Trophoblast cell (in vitro differentiated cells and primary cell): ENCODE data around the gene KIF26B.

ENCODE experiments used
- DNase-seq, 2 donors: peaks; one replicate each; pipeline ENCODE4 v3.0.0-alpha.2; 2016
- H2AFZ ChIP-seq: 2 replicates; pipeline ENCODE4 v1.6.1; 2013; ENCODE audit warnings: low read length, moderate library complexity, mild to moderate bottlenecking; ENCODE audit not compliant: insufficient read depth, poor library complexity
- H2AK5ac ChIP-seq: 2 replicates; pipeline ENCODE4 v1.6.1; 2013; ENCODE audit warnings: mild to moderate bottlenecking, low read length
- H2BK120ac ChIP-seq: 2 replicates; pipeline ENCODE4 v1.6.1; 2013; ENCODE audit warnings: low read length, mild to moderate bottlenecking, moderate library complexity; ENCODE audit not compliant: insufficient read depth, poor library complexity
- H2BK12ac ChIP-seq: 2 replicates; pipeline ENCODE4 v1.6.1; 2013; ENCODE audit warnings: mild to moderate bottlenecking, low read length, moderate library complexity
- H2BK5ac ChIP-seq: 2 replicates; pipeline ENCODE4 v1.6.1; 2013; ENCODE audit warnings: low read length, low read depth, moderate library complexity, mild to moderate bottlenecking; ENCODE audit not compliant: poor library complexity
- H3K14ac ChIP-seq: 2 replicates; pipeline ENCODE4 v1.6.1; 2013; ENCODE audit warnings: mild to moderate bottlenecking, low read length
- H3K18ac ChIP-seq: 2 replicates; pipeline ENCODE4 v1.6.1; 2013; ENCODE audit warnings: mild to moderate bottlenecking, low read length
- H3K23ac ChIP-seq: 2 replicates; pipeline ENCODE4 v1.6.1; 2013; ENCODE audit warnings: low read length
- H3K27ac ChIP-seq: 2 replicates; pipeline ENCODE4 v1.5.1; 2013; ENCODE audit warnings: low read depth, mild to moderate bottlenecking, inconsistent platforms, low read length, moderate library complexity
- H3K27me3 ChIP-seq: 2 replicates; pipeline ENCODE4 v1.6.1; 2013; ENCODE audit warnings: inconsistent platforms, mild to moderate bottlenecking, low read length, moderate library complexity; ENCODE audit not compliant: insufficient read depth
- H3K36me3 ChIP-seq, 2 experiments: 1 replicate in 1 of 2; 2 replicates in 1 of 2; pipeline ENCODE4 v1.6.1; 2013; ENCODE audit warnings: low read length in 2 of 2, mild to moderate bottlenecking in 2 of 2, moderate library complexity in 1 of 2; ENCODE audit not compliant: insufficient read depth in 2 of 2, control insufficient read depth in 1 of 2
- H3K4ac ChIP-seq: 2 replicates; pipeline ENCODE4 v1.6.1; 2013; ENCODE audit warnings: low read depth, mild to moderate bottlenecking, low read length, moderate library complexity
- H3K4me1 ChIP-seq, 2 experiments: 1 replicate in 1 of 2; 2 replicates in 1 of 2; pipeline ENCODE4 v1.6.1; 2013; ENCODE audit warnings: low read length in 2 of 2, mild to moderate bottlenecking in 2 of 2, moderate library complexity in 1 of 2; ENCODE audit not compliant: insufficient read depth in 2 of 2, control insufficient read depth in 1 of 2
- H3K4me2 ChIP-seq: 2 replicates; pipeline ENCODE4 v1.6.1; 2013; ENCODE audit warnings: inconsistent platforms, mild to moderate bottlenecking, low read length, moderate library complexity
- H3K4me3 ChIP-seq: 2 replicates; pipeline ENCODE4 v1.5.1; 2013; ENCODE audit warnings: mild to moderate bottlenecking, low read depth, low read length, inconsistent platforms
- H3K79me1 ChIP-seq: one replicate; pipeline ENCODE4 v1.6.1; 2013; ENCODE audit warnings: low read length
- H3K79me2 ChIP-seq: 2 replicates; pipeline ENCODE4 v1.6.1; 2013; ENCODE audit warnings: low read length, mild to moderate bottlenecking; ENCODE audit not compliant: control insufficient read depth, insufficient read depth, poor library complexity
- H3K9ac ChIP-seq: 2 replicates; pipeline ENCODE4 v1.6.1; 2013; ENCODE audit warnings: mild to moderate bottlenecking, low read length
- H3K9me3 ChIP-seq: 2 replicates; pipeline ENCODE4 v1.6.1; 2013; ENCODE audit warnings: low read depth, mild to moderate bottlenecking, control low read depth, inconsistent platforms, low read length; ENCODE audit not compliant: insufficient read depth
- H4K12ac ChIP-seq: 2 replicates; pipeline ENCODE4 v1.6.1; 2013; ENCODE audit warnings: low read depth, mild to moderate bottlenecking, low read length, moderate library complexity
- H4K8ac ChIP-seq: 2 replicates; pipeline ENCODE4 v1.6.1; 2013; ENCODE audit warnings: low read depth, mild to moderate bottlenecking, low read length, moderate library complexity
- H4K91ac ChIP-seq: one replicate; pipeline ENCODE4 v1.6.1; 2013; ENCODE audit warnings: low read depth, mild to moderate bottlenecking, low read length, moderate library complexity
- WGBS: extraction: QIAGEN DNeasy Blood & Tissue Kit; methylation state at CpG from one replicate; pipeline ENCODE4 v1.1.7; 2013; ENCODE audit warnings: missing lambda C conversion rate; ENCODE audit not compliant: insufficient read length, insufficient coverage; ENCODE audit errors: extremely low coverage; 5-methylcytosine and 5-hydroxymethylcytosine counted together

Gene KIF26B

DNA sequence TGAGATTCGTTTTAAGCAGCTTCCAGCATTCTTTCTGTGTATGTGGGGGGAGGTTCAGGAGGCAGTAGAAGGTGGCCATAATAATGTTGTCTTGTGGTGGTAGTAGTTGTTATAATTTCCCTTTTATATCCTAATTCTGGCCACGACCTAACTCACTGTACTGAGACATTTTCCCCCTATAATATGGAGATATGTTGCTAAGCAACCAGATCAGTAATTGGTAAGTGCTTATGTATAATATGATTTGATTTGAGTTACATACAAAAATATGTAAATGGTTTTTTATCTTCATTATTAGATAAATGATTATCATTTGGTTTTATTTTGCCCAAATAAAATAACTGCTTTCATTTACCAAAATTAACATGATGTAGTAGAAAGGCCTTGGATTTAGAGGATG is 376.2 kb downstream of the KIF26B start:
- Histone ChIP-seq H3K9ac (no peak overlapping the region), H2BK5ac (no peak overlapping the region), H2AK5ac (no peak overlapping the region), H3K36me3 (no peaks in the 10 kb centered on the region), H3K4ac (no peak overlapping the region), H3K23ac (no peak overlapping the region), H3K79me1 (no peaks in the 10 kb centered on the region), H3K79me2 (no peaks in the 10 kb centered on the region), H4K8ac (no peak overlapping the region), H2AFZ (no peak overlapping the region), H3K9me3 (no peaks in the 10 kb centered on the region), H2BK120ac (no peak overlapping the region), H3K14ac (no peak overlapping the region), H4K91ac (no peak overlapping the region), H3K4me3 (no peak overlapping the region), H3K18ac (no peak overlapping the region), H3K4me2 (no peak overlapping the region), H4K12ac (no peak overlapping the region), H3K4me1 (no peaks in the 10 kb centered on the region), H2BK12ac (no peak overlapping the region), H3K27ac (no peak overlapping the region), H3K27me3 (no peaks in the 10 kb centered on the region)
- WGBS: no CpG with 5 or more reads among the region's 2 CpGs
- no peak for DNase-seq

DNA sequence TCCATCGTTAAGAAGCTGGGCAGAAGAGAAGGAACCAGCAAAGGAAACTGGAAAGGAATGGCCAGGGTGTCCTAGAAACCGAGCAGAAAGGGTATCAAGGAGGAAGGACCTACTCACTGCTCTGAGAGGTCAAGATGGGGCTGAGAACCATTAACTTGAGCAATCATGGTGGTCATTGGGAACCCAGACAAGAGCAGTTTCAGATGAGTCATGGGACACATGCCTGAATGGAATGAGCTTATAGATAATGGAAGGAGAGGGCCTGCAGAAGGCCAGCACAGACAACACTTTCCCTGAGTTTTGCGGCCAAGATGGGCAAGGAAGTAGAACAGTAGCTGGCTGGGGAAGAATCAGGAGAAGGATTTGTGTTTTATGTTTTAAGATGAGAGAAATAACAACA is 383.2 kb downstream of the KIF26B start:
- Histone ChIP-seq H3K36me3 (peaks cover 8 to 17% of the 10 kb centered on the region in 2 experiments), H4K12ac (no peak overlapping the region), H3K9me3 (peaks cover 3% of the 10 kb centered on the region), H3K9ac (no peak overlapping the region), H2BK120ac (no peak overlapping the region), H3K4me2 (no peak overlapping the region), H4K8ac (no peak overlapping the region), H2BK12ac (no peak overlapping the region), H3K4me3 (no peak overlapping the region), H3K27ac (no peak overlapping the region), H2AFZ (no peak overlapping the region), H4K91ac (no peak overlapping the region), H3K79me1 (no peaks in the 10 kb centered on the region), H3K4ac (no peak overlapping the region), H3K4me1 (peaks cover 0 to 2% of the 10 kb centered on the region in 2 experiments), H3K79me2 (no peaks in the 10 kb centered on the region), H3K27me3 (no peaks in the 10 kb centered on the region), H2BK5ac (no peak overlapping the region), H3K18ac (no peak overlapping the region), H3K23ac (no peak overlapping the region), H3K14ac (no peak overlapping the region), H2AK5ac (no peak overlapping the region)
- peak in 1 of 2 donors; percentile 9 for DNase-seq
- WGBS: no CpG with 5 or more reads among the region's 3 CpGs

DNA sequence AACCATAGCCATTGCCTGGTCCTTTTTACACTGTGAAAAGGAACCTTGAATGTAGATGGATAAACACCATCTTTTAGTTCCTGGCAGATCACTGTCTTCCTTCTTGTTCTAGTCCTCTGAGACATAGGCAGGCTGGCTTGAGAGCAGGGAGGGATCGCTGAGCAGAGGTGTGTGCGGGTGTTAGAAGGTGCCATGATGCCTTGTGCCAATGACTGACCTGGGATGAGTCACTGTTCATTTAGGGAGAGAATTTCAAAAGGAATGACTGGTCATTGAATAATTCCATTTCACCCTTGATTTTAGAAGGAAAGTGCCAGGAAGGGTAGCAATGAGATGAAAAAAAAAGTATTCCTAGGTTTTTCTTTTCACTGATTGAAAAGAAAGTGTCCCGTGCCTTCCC is 383.9 kb downstream of the KIF26B start:
- H3K4ac ChIP-seq: no peak overlapping the region
- no peak overlapping the region for H4K8ac ChIP-seq
- no peak overlapping the region for H3K14ac ChIP-seq
- H2BK12ac ChIP-seq: no peak overlapping the region
- H3K27me3 ChIP-seq: no peaks in the 10 kb centered on the region
- no peak overlapping the region for H3K4me3 ChIP-seq
- no peak overlapping the region for H2BK120ac ChIP-seq
- DNase-seq: peak; percentile 50 to 53
- H2AFZ ChIP-seq: no peak overlapping the region
- H3K23ac ChIP-seq: no peak overlapping the region
- no peak overlapping the region for H4K12ac ChIP-seq
- H3K79me2 ChIP-seq: no peaks in the 10 kb centered on the region
- H3K9me3 ChIP-seq: peaks cover 3% of the 10 kb centered on the region
- WGBS: no CpG with 5 or more reads among the region's 3 CpGs
- no peak overlapping the region for H2BK5ac ChIP-seq
- peaks cover 2% of the 10 kb centered on the region in 2 experiments for H3K4me1 ChIP-seq
- no peak overlapping the region for H2AK5ac ChIP-seq
- H3K36me3 ChIP-seq: peaks cover 9 to 20% of the 10 kb centered on the region in 2 experiments
- H3K9ac ChIP-seq: no peak overlapping the region
- no peak overlapping the region for H3K18ac ChIP-seq
- no peak overlapping the region for H4K91ac ChIP-seq
- H3K79me1 ChIP-seq: no peaks in the 10 kb centered on the region
- H3K4me2 ChIP-seq: no peak overlapping the region
- no peak overlapping the region for H3K27ac ChIP-seq

DNA sequence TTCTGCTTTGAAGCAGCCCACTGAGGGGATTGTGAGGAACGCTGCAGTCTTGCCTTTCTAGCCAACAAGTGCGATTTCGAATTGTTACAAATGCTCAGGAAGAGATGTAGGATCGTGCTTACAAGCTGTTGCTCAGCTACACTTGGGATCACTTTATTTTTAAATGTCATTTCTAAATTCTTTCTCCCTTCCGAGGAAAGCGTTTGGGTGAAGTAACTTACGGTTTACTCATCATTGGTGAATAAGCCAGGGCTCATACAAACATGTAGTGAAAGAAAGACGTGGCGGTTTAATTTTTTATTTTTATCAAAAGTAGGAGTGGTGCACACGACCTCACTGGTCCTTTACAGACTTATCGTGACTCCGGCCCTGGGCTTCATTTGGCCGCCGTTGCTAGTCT is 386.6 kb downstream of the KIF26B start:
- Histone ChIP-seq H2AK5ac (no peak overlapping the region), H3K27me3 (no peaks in the 10 kb centered on the region), H2AFZ (no peak overlapping the region), H3K9ac (no peak overlapping the region), H2BK120ac (no peak overlapping the region), H3K18ac (no peak overlapping the region), H3K79me2 (no peaks in the 10 kb centered on the region), H2BK12ac (no peak overlapping the region), H3K36me3 (peaks cover 12 to 26% of the 10 kb centered on the region in 2 experiments), H4K8ac (no peak overlapping the region), H3K79me1 (no peaks in the 10 kb centered on the region), H4K91ac (no peak overlapping the region), H3K4me2 (no peak overlapping the region), H3K9me3 (peaks cover 3% of the 10 kb centered on the region), H3K27ac (no peak overlapping the region), H3K4me1 (peaks cover 2% of the 10 kb centered on the region in 2 experiments), H3K4me3 (no peak overlapping the region), H2BK5ac (no peak overlapping the region), H4K12ac (no peak overlapping the region), H3K4ac (no peak overlapping the region), H3K14ac (no peak overlapping the region), H3K23ac (no peak overlapping the region)
- WGBS: no CpG with 5 or more reads among the region's 14 CpGs
- no peak for DNase-seq
